Kasumi-1 (cell line): Measurements from ENCODE around the gene BLOC1S1.

Experiments
- DNase-seq, 2 experiments: peaks; one replicate each; lab custom pipeline; 2025; lab: John Stamatoyannopoulos, UW

The BLOC1S1 gene

DNA sequence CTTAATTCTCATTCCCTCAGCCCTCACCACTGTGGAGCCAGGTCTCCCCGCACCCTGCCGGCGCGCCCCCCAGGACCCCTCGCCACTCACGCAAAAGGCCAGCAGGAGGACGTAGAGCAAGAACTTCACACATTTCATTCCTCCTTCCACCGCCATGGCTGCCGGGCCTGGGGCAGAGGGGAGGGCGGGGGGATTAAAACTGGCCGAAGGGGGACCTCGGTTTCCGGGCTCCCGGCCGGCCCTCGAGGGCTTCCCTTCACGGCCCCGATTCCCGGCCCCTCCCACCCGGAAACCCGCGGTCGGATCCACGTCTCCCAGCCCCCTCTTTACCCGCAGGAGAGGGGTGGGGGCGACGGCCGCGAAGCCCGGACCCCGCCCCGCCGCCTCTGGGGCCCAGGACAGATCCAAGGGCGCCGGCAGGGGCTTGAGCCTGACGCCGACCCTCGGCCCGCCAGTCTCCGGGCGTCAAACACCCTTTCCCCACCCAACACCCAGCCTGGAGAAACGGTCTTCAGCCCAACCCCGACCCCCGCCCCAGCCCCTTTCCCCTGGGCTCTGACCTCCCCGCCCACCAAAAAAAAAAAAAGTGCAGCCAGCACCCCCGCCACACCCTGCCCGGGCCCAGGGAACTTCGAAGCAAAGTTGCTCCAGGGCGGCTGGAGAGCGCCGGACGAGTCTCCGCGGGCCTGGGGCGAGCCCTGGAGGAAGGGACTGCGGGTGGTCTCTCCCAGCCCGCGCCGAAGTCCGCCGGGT lies 12.5 kb downstream of the BLOC1S1 start:
- peak in 1 of 2 experiments; percentile 25 for DNase-seq

DNA sequence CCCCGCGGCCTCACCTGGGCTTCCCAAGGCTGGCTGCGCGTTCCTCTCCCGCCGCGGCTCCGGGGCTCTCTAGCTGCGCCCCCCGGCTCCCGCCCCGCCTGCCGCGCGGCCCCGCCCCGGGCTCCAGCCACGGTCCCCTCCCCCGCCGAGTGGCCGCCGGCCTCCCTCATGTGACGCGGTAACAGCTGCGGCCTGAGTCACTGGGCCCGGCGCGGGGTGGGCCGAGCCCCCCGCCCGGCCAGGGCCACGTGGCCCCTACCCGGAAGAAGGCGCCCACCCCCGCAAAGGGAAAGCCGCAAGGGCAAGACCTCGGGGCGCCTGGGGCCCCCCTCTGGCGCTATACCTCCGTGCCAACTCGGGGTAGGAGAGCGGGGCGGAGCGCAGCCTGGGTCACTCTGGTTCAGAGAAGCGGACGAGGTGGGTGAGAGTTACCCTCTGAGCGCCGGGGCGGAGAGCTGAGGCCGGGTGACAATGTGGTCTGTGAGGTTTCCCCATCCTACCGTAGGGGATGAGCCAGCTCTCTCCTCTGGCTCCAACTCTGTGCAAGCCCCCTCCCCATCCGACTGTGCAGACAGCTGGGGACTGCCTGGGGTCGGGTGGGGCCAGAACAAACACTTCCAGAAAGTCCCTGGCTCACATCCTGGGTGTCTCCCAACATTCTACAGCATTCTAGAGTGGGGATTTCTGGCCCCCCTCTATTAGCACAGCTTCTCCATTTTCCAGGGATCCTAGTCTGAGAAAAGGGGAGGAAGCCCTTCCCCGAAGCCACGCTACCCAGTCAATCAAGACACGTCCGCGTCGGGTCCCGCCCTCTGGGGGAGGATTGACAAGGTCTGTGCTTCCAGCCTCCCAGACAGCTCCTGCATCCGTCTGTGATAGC lies 13.3 kb downstream of the BLOC1S1 start, which contains the start of gene CD63:
Gene CD63 (minus strand): TSS at position 71 of the 880 bp plus-strand sequence. CDS start 668 bp downstream, outside the sequence.
- DNase-seq = peak; percentile 90 to 91

DNA sequence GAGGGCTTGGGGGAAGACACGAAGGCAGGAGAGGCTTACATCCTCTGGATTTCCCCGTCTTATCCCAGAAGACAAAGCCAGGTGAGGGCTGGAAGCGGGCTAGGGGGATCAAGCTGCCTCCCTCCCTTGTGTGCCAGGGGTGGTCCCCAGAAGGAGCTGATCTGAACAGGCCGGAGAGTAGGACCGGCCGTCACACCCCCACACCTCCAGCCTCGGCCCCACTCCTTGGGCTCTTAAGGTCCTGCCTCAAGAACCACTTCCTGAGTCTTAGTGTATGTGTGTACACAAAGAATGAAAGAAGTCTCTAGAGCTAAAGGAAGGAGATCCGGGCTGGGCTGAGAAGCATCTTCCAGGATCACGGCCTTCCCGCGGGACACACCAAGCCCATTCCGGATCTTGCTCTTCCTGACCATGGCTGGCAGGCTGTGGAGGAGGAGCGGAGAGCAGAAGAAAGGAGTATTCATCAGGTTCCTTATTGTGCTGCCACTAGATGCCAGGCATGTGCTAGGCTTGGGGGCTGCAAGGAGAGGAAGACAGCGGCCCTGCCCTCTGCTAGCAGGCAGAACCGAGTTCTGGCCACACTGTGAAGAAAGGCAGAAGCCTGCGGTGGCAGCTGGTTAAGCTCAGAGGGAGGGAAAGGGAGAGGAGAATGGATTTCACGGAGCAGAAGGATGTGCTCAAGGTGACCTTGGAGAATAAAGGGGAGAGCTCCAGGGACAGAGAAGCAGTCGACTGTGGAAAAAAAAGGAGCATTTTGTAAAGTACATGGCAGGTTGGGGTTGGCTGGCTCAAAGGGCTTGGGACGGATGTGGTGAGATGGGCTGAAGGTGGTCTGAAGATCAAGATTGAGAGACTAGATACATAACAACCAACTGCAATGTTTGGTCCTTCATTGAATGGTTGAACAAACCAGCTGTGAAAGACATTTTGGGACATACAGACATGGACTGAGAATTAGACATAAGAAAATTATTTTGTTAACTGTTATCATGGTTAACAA lies 14.3 kb downstream of the BLOC1S1 start:
- peak; percentile 71 to 80 for DNase-seq

DNA sequence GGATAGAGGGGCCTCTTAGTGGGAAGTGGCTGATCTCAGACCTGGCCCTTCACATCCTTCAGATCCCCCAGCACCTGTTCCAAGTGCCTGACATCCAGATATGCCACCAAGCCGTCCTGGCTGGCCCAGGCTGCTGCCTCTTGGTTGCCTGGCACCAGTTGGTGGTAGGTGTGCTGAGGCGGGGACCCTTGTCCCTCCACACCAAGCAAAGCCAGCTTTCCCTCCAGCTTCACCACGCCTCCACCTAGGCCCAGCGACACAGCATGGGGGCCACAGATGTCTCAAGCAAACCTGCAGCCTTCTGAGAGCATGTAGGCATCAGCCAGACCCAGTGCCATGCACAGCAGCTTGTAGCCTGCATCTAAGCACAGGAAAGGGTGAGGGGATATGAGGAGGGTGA lies 16.4 kb downstream of the BLOC1S1 start:
- no peak for DNase-seq

DNA sequence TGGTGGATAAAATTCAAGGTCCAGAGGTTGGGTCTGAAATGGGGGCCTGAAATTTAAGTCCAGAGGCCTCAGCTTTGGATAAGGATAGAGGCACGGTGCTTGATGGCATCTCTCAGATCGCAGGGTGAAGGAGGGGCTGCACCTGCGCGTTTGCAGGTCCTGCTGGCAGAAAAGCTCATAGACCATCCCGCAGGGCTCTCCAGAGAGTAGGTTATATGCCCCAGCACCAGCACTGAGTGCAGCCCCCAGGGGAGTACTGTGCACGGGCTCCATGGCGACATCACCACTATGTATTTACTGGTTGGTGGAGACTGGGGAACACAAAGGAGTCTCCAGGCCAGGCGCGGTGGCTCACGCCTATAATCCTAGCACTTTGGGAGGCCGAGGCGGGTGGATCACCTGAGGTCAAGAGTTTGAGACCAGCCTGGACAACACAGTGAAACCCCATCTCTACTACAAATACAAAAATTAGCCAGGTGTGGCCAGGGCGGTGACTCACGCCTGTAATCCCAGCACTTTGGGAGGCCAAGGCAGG lies 17.2 kb downstream of the BLOC1S1 start:
- no peak for DNase-seq

DNA sequence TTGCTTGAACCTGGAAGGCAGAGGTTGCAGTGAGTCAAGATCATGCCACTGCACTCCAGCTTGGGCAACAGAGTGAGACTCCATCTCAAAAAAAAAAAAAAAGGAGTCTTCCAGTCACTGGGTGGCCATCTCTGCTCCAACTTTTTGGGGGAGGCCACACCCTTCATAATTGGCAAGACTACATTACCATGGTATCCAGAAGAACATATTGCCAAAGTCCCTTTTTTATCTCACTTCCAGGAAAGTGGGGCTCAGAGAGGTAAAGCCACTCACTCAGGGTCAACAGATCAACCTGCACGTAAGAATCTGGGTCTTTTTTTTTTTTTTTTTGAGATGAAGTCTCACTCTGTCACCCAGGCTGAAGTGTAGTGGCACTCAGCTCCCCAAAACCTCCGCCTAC lies 18.0 kb downstream of the BLOC1S1 start:
- no peak for DNase-seq

DNA sequence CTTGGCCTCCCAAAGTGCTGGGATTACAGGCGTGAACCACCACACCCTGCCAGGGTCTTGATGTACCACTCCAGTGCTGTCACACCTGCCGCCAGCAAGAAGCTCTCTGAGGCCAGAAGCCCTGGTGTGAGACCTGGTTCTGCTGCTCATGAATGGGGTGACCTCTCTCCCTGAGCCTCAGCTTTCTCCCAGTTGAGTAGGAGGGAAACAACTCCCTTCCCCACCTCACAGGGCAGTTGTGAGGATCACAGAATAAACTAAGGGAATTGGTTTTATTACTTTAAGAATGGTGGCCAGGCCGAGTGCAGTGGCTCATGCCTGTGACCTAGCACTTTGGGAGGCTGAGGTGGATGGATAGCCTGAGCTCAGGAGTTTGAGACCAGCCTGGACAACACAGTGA lies 18.7 kb downstream of the BLOC1S1 start:
- no peak for DNase-seq

DNA sequence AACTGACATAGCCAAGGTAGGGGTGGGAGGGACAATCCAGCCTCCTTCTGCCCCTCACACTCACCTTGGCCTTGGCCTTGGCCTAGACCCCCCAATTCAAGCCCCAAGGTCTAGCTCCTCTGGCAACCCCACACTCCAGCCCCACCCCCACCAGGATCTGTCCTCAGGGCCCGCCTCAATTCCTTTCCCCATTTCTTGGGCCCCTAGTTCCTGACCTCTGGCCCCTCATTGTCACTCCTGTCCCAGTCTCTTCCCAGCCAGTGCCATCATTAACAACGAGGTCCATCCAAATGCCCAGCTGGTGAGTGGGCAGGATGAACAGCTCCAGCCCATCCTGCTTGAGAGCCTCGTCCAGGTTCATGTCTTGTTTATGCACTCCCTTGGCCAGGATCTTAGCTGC lies 20.2 kb downstream of the BLOC1S1 start:
- DNase-seq = no peak

DNA sequence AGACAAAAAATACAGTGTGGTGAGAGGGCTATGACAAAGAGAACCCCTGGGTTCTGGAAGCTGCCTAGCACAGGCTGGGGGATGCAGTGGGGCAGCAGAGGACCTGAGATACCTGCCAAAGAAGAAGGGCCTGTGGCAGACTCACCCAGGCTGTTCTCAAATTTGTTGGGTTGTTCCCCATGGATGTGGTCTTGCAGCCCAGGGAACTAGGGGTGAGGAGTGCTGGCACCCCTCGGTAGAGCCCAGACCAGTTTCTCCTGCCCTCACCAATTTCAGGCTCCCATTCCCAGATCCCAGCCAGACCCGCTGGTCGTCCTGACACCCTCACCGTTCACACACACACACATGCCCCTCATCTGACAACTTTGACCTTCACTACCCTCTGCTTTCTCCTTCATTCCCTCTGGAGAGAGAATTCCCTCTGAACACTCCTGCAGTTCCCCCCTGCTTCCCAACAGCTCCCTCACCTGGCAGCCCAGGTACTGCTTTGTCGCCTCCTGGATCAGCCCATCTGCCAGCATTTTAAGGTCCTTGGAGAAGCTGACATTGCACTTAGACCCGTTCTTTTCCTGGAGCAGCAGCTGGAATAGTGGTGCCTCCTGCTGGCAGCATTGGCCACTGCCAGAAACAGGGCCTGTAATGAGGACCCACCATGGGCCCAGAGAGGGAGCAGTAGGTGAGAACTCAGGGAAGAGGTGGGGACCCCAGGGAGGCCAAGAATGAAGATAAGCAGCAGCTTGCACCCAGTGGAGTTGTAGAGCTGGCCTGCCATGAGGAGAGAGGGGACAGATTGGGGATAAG lies 21.1 kb downstream of the BLOC1S1 start:
- peak; percentile 71 to 84 for DNase-seq

DNA sequence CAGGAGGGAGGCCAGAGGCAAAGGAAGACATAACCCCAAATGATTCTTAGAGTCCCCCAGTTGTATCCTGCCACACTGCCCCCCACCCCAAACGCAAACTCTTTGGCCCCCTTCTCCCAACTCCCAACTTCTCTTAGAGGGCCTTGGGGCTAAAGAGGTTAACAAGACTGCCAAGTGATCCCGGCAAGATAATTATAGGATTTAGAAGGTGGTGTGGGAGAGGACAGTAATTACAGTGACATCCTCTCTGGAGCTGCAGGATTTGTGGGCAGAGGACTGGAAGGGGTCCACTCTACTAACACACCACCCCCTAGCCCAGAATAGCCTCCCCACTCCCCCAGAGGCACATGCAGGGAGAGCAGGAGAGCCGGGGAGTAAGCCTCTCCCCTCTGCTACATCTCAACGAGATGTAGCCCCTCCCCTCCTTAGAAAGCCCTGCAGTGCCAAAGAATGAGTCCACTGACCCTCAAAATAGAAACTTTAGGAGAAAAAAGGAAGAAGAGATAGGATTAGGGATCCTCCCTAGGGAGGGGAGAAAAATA lies 21.8 kb downstream of the BLOC1S1 start:
- DNase-seq = peak; percentile 15 to 27

DNA sequence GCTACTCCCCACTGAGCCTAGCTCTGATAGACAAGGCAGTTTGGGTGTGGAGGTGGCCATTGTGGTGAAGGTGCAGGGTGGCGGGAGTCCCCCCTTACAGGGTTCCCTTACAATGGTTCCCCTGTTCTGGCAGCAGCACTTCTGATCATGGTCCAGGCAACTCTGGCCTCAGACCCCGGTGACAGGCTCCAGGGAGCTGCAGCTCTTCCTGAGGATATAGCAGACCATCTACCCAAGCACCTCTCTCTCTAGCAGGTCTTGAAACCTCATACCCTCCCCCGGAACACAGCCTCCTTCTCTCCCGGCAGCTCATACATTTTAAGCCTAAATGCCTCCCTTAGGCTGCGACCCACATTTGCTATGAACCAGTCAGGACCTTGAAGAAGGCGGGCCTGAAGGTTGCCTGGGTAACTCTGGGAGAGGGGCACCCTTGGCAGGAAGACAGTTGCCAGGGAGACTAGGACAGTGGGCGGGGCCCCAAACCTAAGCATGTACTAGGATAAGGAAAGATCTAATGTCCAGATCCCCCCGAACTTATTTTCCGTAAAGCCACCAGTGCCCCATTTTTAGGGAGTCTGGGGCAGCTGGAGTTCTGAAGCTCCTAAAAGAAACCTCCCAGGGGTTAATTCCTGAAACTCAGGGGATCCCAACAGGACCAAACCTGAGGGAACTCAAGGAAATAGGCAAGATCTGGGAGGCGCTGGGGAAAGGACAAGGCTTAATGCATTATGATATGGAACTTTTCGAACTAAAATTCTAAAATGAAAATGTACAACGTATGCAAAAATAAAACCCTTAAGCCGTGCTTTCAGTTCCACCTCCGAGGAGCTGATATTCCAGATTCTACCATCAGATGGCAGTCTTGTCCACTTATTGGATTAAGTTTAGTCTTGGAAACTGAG lies 22.5 kb downstream of the BLOC1S1 start:
- peak; percentile 88 to 94 for DNase-seq

DNA sequence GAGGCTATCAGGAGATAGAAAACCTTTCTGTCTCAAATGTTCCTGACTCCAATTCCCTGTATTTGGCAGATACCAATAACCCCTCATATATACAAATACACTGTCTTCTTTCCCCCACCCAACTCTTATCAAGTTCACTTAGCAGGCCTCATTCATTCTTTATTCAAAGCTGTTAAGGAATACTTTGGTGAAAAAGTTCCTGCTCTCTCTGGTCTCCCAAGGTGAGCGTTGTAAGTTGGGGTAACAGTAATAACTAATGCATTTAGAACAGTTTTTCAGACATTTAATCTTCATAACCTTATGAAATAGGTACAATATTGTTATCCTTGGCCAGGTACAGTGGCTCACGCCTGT lies 23.2 kb downstream of the BLOC1S1 start:
- no peak for DNase-seq

DNA sequence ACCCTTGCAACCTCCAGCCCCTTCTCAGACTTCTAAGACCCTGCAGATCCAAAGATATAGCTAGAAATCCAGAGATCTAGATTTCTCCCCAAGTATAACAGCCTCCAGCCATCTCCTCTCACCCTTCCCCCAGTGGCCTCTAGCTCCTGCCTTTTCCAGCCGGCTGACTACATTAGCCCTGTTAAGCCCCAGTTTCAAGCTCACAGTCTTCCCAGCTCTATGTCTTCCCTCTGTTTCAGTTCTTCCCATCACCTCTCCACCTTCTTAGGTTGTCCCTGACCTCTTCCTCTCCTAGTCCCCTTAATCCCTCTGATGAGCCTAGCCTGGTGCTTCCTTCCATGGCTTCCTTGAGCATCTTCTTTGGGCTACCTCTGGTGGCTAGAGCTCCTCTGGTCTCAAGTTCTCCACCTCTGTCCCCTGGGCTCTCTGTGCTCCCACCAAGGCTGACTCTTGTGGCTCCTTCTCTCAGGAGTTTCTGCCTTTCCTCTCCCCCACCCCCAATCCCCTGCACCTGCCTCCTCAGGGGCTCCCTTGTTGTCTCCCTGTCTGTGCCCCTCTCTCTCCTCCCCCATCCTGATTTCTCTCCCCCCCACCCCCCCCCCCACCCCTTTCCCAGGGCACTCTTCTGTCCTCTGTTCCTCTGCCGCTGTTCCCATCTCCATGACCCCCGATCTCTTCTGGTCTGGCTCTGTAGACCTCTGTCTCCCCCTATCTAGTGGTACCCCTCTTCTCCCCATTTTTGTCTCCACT lies 26.3 kb downstream of the BLOC1S1 start:
- no peak for DNase-seq

DNA sequence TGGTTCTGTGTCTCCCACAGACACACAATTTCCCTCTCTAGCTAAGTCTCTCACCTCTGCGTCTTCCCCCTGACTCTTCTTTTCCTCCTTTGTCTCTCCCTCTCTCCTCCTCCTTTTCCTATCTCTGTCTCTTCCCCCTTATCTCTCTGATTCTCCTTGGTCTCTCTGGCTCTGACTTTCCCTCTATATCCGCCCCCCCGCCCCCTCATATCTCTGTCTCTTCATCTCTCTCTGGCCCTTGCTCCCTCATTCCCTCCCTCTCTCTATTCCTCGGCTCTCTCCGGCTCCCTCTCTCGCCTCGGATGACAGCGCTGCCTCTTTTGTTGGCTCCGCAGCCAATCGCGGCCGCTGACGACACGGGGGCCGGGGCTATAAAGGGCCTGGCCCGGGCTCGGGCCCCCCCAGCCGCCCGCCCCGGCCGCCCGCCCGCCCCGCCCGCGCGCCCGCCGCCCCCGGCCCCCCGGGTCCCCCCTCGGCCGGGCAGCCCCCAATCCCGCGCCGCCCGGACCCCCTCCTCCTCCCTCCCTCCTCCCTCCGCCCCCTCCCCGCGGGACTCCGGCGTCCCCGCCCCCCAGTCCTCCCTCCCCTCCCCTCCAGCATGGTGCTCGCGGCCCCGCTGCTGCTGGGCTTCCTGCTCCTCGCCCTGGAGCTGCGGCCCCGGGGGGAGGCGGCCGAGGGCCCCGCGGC lies 27.0 kb downstream of the BLOC1S1 start, which contains the start of gene GDF11:
Gene GDF11 (plus strand): TSS at position 404 of the 687 bp plus-strand sequence. CDS start 195 bp downstream, at position 599.
- DNase-seq = peak; percentile 62 to 83

DNA sequence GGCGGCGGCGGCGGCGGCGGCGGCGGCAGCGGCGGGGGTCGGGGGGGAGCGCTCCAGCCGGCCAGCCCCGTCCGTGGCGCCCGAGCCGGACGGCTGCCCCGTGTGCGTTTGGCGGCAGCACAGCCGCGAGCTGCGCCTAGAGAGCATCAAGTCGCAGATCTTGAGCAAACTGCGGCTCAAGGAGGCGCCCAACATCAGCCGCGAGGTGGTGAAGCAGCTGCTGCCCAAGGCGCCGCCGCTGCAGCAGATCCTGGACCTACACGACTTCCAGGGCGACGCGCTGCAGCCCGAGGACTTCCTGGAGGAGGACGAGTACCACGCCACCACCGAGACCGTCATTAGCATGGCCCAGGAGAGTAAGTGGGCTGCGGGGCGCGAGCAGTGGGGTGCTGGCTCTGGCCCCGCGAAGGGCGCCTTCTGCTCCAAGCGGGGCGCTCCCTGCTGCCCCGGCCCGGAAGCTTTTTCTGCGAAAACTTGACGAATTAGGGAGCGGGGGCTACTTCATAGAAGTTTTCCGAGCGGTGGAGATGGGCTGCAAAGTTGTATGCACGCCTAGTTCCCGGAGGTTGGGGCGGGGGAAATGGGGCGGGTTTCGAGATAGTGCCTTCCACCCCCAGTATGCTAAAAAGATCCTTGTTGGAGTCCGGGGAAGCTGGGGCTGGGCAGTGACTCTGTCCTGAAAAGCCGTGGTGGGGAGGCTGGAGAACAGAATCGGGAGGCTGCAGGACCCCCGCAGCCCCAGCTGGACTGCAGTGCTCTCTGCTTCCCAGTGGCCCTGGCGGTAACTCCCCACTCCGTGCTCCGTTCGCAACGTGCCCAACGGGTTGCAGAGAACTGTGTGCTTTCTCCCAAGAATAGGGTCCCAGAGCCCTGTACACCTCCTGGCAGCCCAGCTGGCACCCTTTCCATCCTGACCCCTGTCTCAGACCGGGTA lies 27.8 kb downstream of the BLOC1S1 start:
- DNase-seq = peak; percentile 43

DNA sequence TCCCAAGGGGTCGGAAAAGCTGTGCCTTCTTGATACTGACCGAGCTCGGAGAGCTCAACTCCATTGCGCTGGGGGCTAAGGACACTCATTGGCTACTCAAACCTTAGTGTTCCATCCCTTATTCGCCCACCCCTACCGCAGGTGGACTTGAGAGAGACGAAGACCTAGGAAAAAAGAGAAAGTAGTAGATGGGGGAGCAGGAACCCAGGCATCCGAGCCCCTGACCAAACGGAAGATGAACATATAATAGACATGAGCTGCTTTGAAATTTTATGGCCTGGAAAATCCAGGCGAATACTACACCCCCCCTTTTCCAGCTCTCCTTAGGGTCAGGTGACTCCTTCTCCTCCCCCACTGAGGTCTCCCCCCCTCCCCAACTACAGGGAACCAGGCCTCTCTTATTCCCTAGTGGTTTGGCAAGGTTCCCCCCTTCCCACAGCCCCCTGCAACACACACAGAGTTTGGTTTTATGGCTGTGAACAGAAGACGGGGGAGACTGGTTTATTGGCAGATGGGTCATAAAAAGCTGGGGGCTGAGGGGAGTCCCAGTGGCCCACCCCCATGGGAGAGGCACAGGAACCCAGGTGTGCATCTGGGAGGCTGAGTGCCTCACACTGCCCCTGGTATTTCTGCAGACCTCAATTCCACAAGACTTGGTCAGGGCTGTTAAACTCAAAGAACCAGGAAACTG lies 28.6 kb downstream of the BLOC1S1 start:
- no peak for DNase-seq
